DND-41 (cell line): Measurements from ENCODE around the gene VPS36.

Experiments
- CTCF ChIP-seq: IDR thresholded peaks from 2 replicates; pipeline ENCODE4 v1.5.1; 2012; ENCODE audit warnings: borderline replicate concordance, low read length, moderate library complexity, mild to moderate bottlenecking; ENCODE audit not compliant: poor library complexity, severe bottlenecking; ENCODE audit errors: extremely low read depth
- EZH2 ChIP-seq: IDR thresholded peaks from 3 replicates; pipeline ENCODE4 v1.6.1; 2012; ENCODE audit warnings: borderline replicate concordance, low read depth, mild to moderate bottlenecking, moderate library complexity, low read length, inconsistent platforms; ENCODE audit not compliant: severe bottlenecking

GRCh38 chr13:52393572-52394357 lies 56.7 kb downstream of the VPS36 start:
- TF ChIP-seq CTCF (no peak), EZH2 (no peak)
